Osteoblast (primary cell): ENCODE data around the gene DYSF. TPM values are rescaled to one million over a fixed set of nuclear protein-coding genes. Genes with fewer than 3 reads are reported as not detected.

ENCODE experiments used
- DNase-seq: peaks from one replicate; pipeline ENCODE4 v3.0.0; 2011; ENCODE audit warnings: low spot score, mixed read lengths; ENCODE audit not compliant: insufficient read length; ENCODE audit errors: missing footprints
- H2AFZ ChIP-seq: 2 replicates; pipeline ENCODE4 v1.6.0; 2011; ENCODE audit warnings: mild to moderate bottlenecking, low read length
- H3K27ac ChIP-seq: 2 replicates; pipeline ENCODE4 v1.5.1; 2011; ENCODE audit warnings: mild to moderate bottlenecking, low read depth, low read length, moderate library complexity
- H3K27me3 ChIP-seq: 2 replicates; pipeline ENCODE4 v1.6.0; 2012; ENCODE audit warnings: mild to moderate bottlenecking, control low read depth, inconsistent platforms, low read length, moderate library complexity; ENCODE audit not compliant: insufficient read depth
- H3K36me3 ChIP-seq: 2 replicates; pipeline ENCODE4 v1.5.1; 2011; ENCODE audit warnings: mild to moderate bottlenecking, low read length, control low read depth, moderate library complexity; ENCODE audit not compliant: insufficient read depth
- H3K4me1 ChIP-seq: 2 replicates; pipeline ENCODE4 v1.5.1; 2011; ENCODE audit warnings: mild to moderate bottlenecking, low read length, control low read depth, moderate library complexity; ENCODE audit not compliant: insufficient read depth
- H3K4me2 ChIP-seq: 2 replicates; pipeline ENCODE4 v1.6.0; 2011; ENCODE audit warnings: mild to moderate bottlenecking, low read length; ENCODE audit not compliant: insufficient read depth
- H3K4me3 ChIP-seq: fragments of 200-600 bp; sonication (generic); 3 replicates; pipeline ENCODE4 v1.5.1; 2012; ENCODE audit warnings: mild to moderate bottlenecking, low read length, inconsistent platforms; ENCODE audit not compliant: insufficient read depth
- H3K79me2 ChIP-seq: 2 replicates; pipeline ENCODE4 v1.6.0; 2012; ENCODE audit warnings: mild to moderate bottlenecking, low read length, control low read depth, inconsistent platforms; ENCODE audit not compliant: insufficient read depth
- H3K9me3 ChIP-seq: 2 replicates; pipeline ENCODE4 v1.5.1; 2011; ENCODE audit warnings: low read depth, low read length, control low read depth
- H4K20me1 ChIP-seq: 2 replicates; pipeline ENCODE4 v1.6.0; 2012; ENCODE audit warnings: mild to moderate bottlenecking, low read length, control low read depth; ENCODE audit not compliant: insufficient read depth
- CTCF ChIP-seq: IDR thresholded peaks from 2 replicates; pipeline ENCODE4 v1.5.1; 2011; ENCODE audit warnings: mild to moderate bottlenecking, low read depth, low read length, moderate library complexity; ENCODE audit errors: extremely low read depth
- total RNA-seq: library from RNA; depleted of rRNA; stranded (reverse); fragments of >200 nt; gene quantifications from 2 replicates; pipeline ENCODE4 v1.2.3, GENCODE V29; 2012

DYSF gene
- total RNA-seq, 1 donor, result 4.3 TPM

- peak; percentile 86 for DNase-seq
- Histone ChIP-seq H3K4me1 (peaks cover 15% of the 10 kb centered on the region), H2AFZ (peak overlapping the region; percentile 48), H3K4me2 (peak overlapping the region; percentile 26), H3K79me2 (no peaks in the 10 kb centered on the region), H3K27me3 (no peaks in the 10 kb centered on the region), H3K4me3 (no peak overlapping the region), H4K20me1 (no peaks in the 10 kb centered on the region), H3K27ac (peak overlapping the region; percentile 90), H3K36me3 (no peaks in the 10 kb centered on the region), H3K9me3 (no peaks in the 10 kb centered on the region)
- no peak for TF ChIP-seq CTCF
Measured at GRCh38 chr2:71498261-71498701, 44.9 kb downstream of the DYSF start.

GRCh38 chr2:71499691-71500090 lies 46.3 kb downstream of the DYSF start:
- Histone ChIP-seq H2AFZ (no peak overlapping the region), H3K4me2 (no peak overlapping the region), H3K27ac (no peak overlapping the region)

GRCh38 chr2:71500426-71501079 lies 47.2 kb downstream of the DYSF start:
- peak overlapping the region; percentile 57 for H2AFZ ChIP-seq
- H4K20me1 ChIP-seq, result no peaks in the 10 kb centered on the region
- no peak overlapping the region for H3K27ac ChIP-seq
- peaks cover 15% of the 10 kb centered on the region for H3K4me1 ChIP-seq
- no peaks in the 10 kb centered on the region for H3K79me2 ChIP-seq
- H3K27me3 ChIP-seq, result no peaks in the 10 kb centered on the region
- no peaks in the 10 kb centered on the region for H3K9me3 ChIP-seq
- no peak for DNase-seq
- H3K4me2 ChIP-seq, result no peak overlapping the region
- H3K36me3 ChIP-seq, result no peaks in the 10 kb centered on the region
- TF ChIP-seq CTCF, result no peak
- H3K4me3 ChIP-seq, result no peak overlapping the region

More at GRCh38 chr2:71499691-71500090, 46.3 kb downstream of the DYSF start:
- DNase-seq, result no peak
- TF ChIP-seq CTCF, result no peak
- H3K79me2 ChIP-seq, result no peaks in the 10 kb centered on the region
- H3K9me3 ChIP-seq, result no peaks in the 10 kb centered on the region
- no peaks in the 10 kb centered on the region for H4K20me1 ChIP-seq
- H3K4me1 ChIP-seq, result peaks cover 15% of the 10 kb centered on the region
- no peaks in the 10 kb centered on the region for H3K36me3 ChIP-seq
- no peaks in the 10 kb centered on the region for H3K27me3 ChIP-seq
- no peak overlapping the region for H3K4me3 ChIP-seq

- no peak for TF ChIP-seq CTCF
- Histone ChIP-seq H3K4me2 (no peak overlapping the region), H3K36me3 (no peaks in the 10 kb centered on the region), H3K4me3 (no peak overlapping the region), H3K27ac (no peak overlapping the region), H3K4me1 (peaks cover 12% of the 10 kb centered on the region), H3K27me3 (no peaks in the 10 kb centered on the region), H2AFZ (no peak overlapping the region), H4K20me1 (no peaks in the 10 kb centered on the region), H3K79me2 (no peaks in the 10 kb centered on the region), H3K9me3 (no peaks in the 10 kb centered on the region)
- no peak for DNase-seq
Measured at GRCh38 chr2:71502941-71503738, 49.8 kb downstream of the DYSF start.
